Ishikawa (cell line): ENCODE measurements around the gene RTEL1.

Source experiments
- CEBPB ChIP-seq: IDR thresholded peaks from 2 replicates; pipeline ENCODE4 v1.6.1; 2012
- CREB1 ChIP-seq: IDR thresholded peaks from 2 replicates; pipeline ENCODE4 v1.6.1; 2012; ENCODE audit warnings: low read depth
- EGR1 ChIP-seq: IDR thresholded peaks from 2 replicates; pipeline ENCODE4 v1.6.1; 2012
- EP300 ChIP-seq: IDR thresholded peaks from 2 replicates; pipeline ENCODE4 v1.6.1; 2012; ENCODE audit warnings: borderline replicate concordance
- FOXM1 ChIP-seq: IDR thresholded peaks from 2 replicates; pipeline ENCODE4 v1.6.1; 2012; ENCODE audit warnings: low read depth, borderline replicate concordance
- NFIC ChIP-seq: IDR thresholded peaks from 2 replicates; pipeline ENCODE4 v1.6.1; 2012
- RAD21 ChIP-seq: IDR thresholded peaks from 2 replicates; pipeline ENCODE4 v1.6.1; 2012; ENCODE audit warnings: low read depth
- TAF1 ChIP-seq: IDR thresholded peaks from 2 replicates; pipeline ENCODE4 v1.6.1; 2012; ENCODE audit warnings: low read depth, mild to moderate bottlenecking
- TCF12 ChIP-seq: IDR thresholded peaks from 2 replicates; pipeline ENCODE4 v1.6.1; 2012; ENCODE audit warnings: low read depth
- TEAD4 ChIP-seq: IDR thresholded peaks from 2 replicates; pipeline ENCODE4 v1.6.1; 2012
- YY1 ChIP-seq: IDR thresholded peaks from 2 replicates; pipeline ENCODE4 v1.6.1; 2012; ENCODE audit warnings: low read depth
- ZBTB7A ChIP-seq: IDR thresholded peaks from 2 replicates; pipeline ENCODE4 v1.6.1; 2012; ENCODE audit warnings: low read depth
- TF ChIP-seq, protein P1 (sequence below): IDR thresholded peaks from 2 replicates; pipeline ENCODE4 v1.6.1; 2012
- TF ChIP-seq, protein P2 (sequence below): IDR thresholded peaks from 2 replicates; pipeline ENCODE4 v1.6.1; 2012
- TF ChIP-seq, protein P3 (sequence below): IDR thresholded peaks from 2 replicates; pipeline ENCODE4 v1.6.1; 2012; ENCODE audit warnings: low read depth, mild to moderate bottlenecking

RTEL1 gene

DNA sequence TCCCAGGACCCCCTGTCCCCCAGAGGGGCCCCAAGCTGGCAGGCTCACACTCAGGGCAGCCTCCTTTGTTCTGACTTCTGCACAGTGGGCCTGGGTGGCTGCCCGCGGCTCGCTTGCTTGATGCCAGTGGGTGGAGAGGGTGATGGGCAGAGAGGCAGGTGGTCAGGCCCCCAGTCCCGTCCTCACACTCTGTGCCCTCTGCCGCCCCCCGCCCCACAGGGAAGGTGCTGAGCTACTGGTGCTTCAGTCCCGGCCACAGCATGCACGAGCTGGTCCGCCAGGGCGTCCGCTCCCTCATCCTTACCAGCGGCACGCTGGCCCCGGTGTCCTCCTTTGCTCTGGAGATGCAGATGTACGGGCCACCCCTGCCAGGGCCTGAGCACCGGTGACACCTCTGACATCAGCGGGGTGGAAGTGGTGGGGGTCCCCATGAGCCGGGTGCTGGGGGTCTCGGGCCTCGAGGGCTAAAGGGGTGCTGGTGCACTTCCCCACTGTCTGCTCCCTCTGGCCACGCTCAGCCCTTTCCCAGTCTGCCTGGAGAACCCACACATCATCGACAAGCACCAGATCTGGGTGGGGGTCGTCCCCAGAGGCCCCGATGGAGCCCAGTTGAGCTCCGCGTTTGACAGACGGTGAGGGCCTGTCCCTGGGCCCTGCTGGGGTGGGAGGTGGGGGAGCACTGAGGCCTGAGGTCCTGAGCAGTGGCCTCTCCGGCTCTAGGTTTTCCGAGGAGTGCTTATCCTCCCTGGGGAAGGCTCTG, 29.5 kb downstream of the RTEL1 start:
- TF ChIP-seq, protein P1, sequence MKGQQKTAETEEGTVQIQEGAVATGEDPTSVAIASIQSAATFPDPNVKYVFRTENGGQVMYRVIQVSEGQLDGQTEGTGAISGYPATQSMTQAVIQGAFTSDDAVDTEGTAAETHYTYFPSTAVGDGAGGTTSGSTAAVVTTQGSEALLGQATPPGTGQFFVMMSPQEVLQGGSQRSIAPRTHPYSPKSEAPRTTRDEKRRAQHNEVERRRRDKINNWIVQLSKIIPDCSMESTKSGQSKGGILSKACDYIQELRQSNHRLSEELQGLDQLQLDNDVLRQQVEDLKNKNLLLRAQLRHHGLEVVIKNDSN, result no peak
- no peak for TF ChIP-seq CREB1
- no peak for TF ChIP-seq ZBTB7A
- TF ChIP-seq TCF12, result no peak
- TF ChIP-seq RAD21, result no peak
- TF ChIP-seq CEBPB, result no peak
- no peak for TF ChIP-seq TAF1
- TF ChIP-seq NFIC, result no peak

DNA sequence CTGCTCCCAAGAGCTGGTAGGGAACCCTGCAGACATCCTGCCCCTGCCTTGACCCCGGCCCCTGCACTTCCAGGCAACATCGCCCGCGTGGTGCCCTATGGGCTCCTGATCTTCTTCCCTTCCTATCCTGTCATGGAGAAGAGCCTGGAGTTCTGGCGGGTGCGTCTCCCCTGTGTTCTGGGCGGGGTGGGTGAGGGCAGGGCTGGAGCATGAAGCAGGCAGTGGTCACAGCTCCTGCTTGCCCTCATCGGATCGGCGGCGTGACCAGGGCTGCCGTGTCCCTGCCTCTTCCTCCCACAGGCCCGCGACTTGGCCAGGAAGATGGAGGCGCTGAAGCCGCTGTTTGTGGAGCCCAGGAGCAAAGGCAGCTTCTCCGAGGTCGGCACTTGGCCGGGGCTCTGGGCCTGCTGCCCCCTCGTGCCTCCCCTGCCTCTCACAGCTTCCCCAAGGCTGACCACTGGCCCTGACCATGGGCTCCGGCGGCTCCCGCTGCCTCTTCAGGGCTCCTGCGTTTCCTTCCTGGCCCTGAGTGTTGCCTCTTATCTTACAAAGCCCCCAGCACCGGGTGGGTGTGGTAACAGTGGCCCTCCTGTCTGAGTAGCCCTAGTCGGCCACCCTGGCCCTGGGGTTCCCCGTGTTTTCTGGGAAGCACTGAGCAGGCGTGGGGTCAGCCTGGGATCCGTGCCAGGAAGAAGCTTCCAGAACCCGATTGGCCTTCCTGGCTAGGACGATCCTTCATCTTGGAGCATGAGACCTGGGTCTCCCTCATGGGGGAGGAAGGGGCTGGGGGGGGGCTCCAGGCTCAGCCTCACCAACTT, 30.3 kb downstream of the RTEL1 start:
- no peak for TF ChIP-seq CEBPB
- TF ChIP-seq CREB1, result no peak
- TF ChIP-seq EP300, result no peak
- TF ChIP-seq RAD21, result no peak
- TF ChIP-seq TEAD4, result no peak
- TF ChIP-seq, protein P1, result no peak
- TF ChIP-seq FOXM1, result no peak
- TF ChIP-seq YY1, result no peak
- TF ChIP-seq TCF12, result no peak
- no peak for TF ChIP-seq NFIC
- TF ChIP-seq ZBTB7A, result no peak
- TF ChIP-seq, protein P2, sequence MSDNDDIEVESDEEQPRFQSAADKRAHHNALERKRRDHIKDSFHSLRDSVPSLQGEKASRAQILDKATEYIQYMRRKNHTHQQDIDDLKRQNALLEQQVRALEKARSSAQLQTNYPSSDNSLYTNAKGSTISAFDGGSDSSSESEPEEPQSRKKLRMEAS, result no peak
- no peak for TF ChIP-seq EGR1
- TF ChIP-seq TAF1, result no peak
- TF ChIP-seq, protein P3, sequence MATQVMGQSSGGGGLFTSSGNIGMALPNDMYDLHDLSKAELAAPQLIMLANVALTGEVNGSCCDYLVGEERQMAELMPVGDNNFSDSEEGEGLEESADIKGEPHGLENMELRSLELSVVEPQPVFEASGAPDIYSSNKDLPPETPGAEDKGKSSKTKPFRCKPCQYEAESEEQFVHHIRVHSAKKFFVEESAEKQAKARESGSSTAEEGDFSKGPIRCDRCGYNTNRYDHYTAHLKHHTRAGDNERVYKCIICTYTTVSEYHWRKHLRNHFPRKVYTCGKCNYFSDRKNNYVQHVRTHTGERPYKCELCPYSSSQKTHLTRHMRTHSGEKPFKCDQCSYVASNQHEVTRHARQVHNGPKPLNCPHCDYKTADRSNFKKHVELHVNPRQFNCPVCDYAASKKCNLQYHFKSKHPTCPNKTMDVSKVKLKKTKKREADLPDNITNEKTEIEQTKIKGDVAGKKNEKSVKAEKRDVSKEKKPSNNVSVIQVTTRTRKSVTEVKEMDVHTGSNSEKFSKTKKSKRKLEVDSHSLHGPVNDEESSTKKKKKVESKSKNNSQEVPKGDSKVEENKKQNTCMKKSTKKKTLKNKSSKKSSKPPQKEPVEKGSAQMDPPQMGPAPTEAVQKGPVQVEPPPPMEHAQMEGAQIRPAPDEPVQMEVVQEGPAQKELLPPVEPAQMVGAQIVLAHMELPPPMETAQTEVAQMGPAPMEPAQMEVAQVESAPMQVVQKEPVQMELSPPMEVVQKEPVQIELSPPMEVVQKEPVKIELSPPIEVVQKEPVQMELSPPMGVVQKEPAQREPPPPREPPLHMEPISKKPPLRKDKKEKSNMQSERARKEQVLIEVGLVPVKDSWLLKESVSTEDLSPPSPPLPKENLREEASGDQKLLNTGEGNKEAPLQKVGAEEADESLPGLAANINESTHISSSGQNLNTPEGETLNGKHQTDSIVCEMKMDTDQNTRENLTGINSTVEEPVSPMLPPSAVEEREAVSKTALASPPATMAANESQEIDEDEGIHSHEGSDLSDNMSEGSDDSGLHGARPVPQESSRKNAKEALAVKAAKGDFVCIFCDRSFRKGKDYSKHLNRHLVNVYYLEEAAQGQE, result no peak

DNA sequence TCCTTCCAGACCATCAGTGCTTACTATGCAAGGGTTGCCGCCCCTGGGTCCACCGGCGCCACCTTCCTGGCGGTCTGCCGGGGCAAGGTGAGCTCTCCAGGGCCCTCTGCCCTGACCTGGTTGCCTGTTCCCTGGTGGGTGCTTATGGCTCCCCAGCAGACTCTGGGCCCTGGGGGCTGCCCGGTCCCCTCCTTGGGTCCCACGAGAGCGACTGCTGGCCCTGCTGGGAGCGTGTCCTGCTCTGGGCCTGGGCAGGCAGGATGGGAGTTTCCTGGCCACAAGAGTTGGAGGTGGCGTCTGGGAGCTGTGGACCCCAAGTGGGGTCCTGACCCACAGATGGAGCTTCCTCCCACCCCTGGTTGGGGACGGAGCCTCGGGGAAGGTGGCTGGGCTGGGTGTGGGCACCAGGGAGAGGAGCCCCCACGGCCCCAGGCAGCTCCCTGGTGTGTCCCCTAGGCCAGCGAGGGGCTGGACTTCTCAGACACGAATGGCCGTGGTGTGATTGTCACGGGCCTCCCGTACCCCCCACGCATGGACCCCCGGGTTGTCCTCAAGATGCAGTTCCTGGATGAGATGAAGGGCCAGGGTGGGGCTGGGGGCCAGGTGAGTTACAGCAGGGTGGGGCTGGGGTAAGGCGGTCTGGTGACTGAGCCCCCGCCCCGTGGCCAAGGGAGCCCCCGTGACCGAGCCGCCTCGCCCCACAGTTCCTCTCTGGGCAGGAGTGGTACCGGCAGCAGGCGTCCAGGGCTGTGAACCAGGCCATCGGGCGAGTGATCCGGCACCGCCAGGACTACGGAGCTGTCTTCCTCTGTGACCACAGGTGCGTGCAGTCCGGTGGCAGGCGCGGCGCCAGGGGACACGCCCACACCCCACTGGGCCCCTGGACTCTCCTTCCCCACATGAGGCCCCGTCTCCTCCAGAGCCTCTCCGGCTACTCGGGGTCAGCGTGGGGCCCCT, 31.2 kb downstream of the RTEL1 start:
- no peak for TF ChIP-seq TEAD4
- no peak for TF ChIP-seq YY1
- TF ChIP-seq, protein P3, result no peak
- no peak for TF ChIP-seq CEBPB
- no peak for TF ChIP-seq EGR1
- TF ChIP-seq, protein P2, result no peak
- no peak for TF ChIP-seq TAF1
- no peak for TF ChIP-seq RAD21
- TF ChIP-seq TCF12, result peak; percentile 58
- TF ChIP-seq, protein P1, result no peak
- TF ChIP-seq NFIC, result peak; percentile 57
- no peak for TF ChIP-seq CREB1
- TF ChIP-seq ZBTB7A, result no peak

DNA sequence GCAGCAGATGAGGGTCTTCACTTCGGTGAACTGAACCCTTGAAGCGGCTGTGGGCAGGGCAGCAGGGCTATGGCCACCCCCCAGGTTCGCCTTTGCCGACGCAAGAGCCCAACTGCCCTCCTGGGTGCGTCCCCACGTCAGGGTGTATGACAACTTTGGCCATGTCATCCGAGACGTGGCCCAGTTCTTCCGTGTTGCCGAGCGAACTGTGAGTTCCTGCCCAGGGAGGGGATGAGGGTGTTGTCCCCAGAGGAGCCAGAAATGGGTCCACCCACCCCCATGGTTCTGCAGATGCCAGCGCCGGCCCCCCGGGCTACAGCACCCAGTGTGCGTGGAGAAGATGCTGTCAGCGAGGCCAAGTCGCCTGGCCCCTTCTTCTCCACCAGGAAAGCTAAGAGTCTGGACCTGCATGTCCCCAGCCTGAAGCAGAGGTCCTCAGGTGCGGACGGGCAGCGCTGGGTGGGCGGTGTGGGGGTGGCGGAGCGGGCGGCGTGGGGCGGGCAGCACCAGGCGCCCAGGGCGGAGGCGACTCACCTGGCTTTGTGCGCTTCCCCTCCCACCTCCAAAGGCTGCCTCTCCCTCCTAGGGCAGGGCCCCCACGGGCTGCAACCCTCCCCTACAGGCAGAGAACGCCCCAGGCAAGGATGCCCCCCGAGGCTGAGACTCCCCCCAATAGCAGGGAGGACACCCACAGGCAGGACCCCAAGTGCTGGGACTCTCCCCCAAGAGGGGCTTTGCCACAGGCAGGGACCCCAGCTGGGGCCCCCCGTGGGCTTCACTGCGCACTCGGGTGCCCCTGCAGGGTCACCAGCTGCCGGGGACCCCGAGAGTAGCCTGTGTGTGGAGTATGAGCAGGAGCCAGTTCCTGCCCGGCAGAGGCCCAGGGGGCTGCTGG, 32.1 kb downstream of the RTEL1 start:
- TF ChIP-seq, protein P1, result no peak
- TF ChIP-seq ZBTB7A, result peak; percentile 5; the same call in 1 of the 2 replicates
